Fibroblast of skin of abdomen (primary cell): ENCODE data around the gene RGCC.

Experiments
- DNase-seq: peaks from one replicate; pipeline ENCODE4 v3.0.0-alpha.2; 2013

Gene RGCC

GRCh38 chr13:41520016-41520659, 62.8 kb downstream of the RGCC start:
- DNase-seq = no peak
